HG03558 (cell line): ENCODE data around the gene CFAP300.

Source experiments
- ATAC-seq: cut with Tn5 transposase; IDR thresholded peaks from one replicate; pipeline ENCODE4 v1.9.1; 2021; ENCODE audit warnings: moderate number of reproducible peaks; ENCODE audit not compliant: unreplicated experiment; ENCODE audit errors: extremely low read depth

The CFAP300 gene

DNA sequence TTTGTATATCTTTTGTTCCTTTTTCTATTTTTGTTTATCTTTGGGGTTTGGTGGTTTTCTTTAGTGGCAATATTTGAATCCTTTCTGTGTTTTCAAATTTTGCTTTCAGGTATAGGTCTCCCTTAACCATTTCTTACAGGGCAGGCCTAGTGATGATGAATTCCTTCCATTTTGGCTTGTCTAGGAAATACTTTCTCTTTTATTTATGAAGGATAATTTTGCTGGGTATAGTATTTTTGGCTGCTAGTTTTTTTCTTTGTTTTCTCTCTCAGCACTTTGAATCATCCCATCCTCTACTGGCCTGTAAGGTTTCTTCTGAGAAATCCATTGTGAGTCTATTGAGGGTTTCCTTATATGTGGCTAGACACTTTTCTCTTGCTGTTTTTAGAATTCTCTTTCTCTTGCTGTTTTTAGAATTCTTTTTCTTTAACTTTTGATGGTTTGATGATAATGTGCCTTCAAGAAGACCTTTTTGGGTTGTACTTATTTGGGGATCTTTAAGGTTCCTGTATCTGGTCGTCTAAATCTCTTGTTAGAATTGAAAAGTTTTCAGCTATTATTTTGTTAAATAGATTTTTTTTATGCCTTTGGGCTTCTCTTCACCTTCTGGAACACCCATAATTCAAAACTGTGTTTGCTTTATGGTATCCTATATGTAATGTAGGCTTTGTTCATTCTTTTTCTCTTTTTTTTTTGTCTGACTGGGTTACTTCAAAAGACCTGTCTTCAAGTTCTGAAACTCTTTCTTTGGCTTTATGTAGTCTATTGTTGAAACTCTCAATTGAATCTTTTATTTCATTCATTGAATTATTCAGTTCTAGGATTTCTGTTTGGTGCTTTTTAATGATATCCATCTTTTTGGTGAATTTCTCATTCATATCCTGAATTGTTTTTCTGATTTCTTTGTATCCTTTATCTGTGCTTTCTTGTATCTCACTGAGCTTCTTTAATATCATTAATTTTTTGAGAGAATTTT, 24.5 kb downstream of the CFAP300 start:
- no peak for ATAC-seq

DNA sequence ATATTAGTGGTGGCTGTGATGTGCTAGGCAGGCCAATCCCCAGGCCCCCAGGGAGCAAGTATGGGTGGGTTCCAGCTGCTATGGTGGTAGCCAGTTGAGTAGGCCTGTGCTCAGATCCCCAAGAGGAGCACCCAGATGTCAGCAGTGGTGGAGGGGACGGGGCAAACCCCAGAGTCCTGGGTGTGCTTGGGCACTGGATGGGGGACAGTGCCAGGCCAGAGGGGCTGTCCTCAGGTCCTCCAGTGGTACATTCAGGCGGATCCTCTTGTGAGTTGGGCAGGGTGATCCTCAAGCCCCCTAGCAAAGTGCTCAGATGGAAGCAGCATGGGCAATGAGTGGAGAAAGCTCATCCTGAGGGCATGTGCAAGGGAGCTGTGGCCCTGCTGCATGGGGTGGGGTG, 26.0 kb downstream of the CFAP300 start:
- ATAC-seq, result no peak

DNA sequence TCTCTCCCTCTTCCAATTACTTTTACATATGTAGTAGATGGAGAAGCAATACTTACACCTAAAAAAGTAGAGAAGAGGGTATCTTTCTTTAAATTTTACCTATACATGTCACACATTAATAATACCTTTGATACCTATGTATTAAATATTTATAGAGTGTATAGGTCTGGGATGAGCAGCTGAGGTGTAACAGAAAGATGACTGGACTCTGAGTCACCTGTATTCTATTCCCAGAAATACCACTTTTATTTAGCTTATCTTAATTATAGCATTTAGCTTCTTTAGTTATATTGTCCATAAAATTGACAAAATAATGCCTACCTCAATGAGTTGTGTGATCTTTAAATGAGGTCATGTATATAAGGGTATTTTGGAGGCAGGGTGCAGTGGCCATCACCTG, 32.4 kb downstream of the CFAP300 start:
- ATAC-seq, result no peak

DNA sequence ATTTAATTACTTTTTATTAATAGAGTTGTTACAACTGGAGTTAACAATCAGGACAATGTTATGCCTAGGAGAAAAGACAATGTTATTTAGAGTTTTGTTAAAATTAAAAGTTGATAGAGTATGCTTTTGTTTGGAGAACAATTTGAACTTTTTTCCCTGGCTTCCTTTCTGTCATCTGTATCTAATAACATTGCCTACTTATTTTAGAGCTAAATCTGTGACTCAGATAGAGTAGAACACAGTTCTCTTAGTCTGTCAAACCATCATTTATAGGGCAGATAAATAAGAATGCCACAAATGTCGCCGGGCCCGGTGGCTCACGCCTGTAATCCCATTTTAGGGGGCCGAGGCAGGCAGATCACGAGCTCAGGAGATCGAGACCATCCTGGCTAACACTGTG, 34.1 kb downstream of the CFAP300 start:
- ATAC-seq, result no peak

DNA sequence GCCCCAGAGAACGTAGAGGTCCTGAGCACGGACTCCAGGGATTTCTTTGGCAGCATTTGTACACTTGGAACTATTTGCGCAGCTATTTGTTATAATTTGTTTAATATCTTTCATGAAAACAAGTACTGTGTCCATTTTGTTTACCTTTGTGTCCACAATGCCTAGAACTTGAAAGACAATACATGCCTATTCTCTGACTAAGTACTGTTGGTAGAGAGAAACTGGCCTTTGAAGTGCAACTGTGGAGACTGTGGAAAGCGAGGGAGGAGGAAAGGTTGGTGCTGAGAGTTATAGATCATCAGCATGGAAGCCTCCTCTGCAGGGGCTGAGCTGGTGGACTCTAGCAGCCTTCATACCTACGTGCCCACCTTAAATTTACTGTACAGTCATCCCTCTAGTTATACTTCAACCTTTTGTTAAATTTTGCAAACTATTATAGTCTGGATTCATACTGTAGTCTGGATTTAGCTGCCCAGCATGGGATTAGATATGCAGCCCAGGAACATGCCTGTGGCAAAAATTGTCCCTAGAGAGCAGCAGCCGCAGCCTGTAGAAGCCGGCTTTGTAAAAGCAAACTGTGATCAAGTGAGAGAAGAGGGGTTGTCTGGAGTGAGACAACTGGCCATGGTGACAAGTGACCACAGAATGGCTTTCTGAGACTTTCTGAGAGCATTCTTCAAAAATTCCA, 38.8 kb downstream of the CFAP300 start:
- no peak for ATAC-seq

DNA sequence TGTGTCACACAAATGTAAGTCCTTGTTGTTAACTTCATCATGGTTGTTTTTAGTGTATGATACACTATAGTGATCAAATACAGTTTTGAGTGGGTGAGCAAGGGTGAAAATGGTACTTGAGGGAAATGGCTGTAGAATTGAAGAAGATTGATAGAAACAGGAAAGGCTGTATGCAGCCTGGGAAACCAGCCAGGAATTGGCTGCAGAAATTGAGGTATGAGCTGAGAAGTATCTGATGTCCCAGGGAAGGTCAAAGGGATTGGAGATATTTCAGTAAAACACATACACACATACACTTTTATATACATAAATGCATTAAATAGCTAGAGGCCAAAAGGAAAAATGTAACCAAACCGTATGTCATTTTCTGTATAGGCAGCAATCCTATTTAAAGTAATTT, 49.9 kb downstream of the CFAP300 start:
- ATAC-seq, result no peak

DNA sequence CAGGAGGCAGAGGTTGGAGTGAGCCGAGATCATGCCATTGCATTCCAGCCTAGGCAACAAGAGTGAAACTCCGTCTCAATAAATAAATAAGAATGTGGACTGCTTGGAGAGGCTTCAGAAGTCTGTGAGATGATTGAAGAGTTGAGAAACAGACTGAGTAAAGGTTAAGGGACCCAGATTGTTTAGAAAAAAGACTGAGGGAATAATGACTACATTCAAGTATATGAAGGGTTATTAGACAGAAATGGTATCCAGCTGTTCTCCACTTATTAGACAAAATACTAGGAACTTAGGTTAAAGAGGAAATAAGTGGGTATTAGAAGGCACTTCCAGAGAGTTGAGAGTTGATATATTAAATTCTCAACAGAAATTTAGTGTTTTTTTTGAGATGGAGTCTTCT, 52.5 kb downstream of the CFAP300 start:
- ATAC-seq, result no peak

DNA sequence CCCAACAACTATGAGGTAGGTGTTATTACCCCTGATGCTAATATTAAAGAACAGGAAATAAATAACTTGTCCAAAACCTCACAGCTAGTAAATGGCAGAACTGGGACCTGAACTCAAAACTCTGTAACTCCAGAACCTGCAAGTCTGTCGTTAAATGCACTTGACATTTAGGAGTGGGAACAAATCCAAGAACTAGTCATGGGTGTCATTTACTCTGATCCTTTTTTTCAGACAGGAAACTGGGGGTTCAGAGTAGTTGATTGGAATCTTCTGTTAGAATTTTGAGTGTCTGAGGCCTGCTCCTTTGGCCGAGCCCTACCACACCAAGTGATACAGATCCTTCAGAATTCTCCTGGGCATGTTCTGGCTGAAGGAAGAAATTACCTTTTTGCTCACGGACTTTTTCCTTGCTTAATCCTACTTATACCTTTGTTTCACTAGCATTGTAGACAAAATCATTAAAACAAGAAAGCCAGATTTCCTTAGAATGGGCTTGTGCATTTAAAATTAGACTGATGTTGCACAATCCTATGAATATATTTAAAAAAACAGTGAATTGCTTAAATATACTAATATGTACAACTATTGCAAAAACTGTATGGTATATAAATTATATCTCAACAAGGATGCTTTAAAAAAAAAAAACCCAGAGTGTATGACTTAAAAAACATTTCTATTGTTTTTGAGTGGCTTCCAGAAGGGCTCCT, 61.6 kb downstream of the CFAP300 start:
- ATAC-seq, result no peak

DNA sequence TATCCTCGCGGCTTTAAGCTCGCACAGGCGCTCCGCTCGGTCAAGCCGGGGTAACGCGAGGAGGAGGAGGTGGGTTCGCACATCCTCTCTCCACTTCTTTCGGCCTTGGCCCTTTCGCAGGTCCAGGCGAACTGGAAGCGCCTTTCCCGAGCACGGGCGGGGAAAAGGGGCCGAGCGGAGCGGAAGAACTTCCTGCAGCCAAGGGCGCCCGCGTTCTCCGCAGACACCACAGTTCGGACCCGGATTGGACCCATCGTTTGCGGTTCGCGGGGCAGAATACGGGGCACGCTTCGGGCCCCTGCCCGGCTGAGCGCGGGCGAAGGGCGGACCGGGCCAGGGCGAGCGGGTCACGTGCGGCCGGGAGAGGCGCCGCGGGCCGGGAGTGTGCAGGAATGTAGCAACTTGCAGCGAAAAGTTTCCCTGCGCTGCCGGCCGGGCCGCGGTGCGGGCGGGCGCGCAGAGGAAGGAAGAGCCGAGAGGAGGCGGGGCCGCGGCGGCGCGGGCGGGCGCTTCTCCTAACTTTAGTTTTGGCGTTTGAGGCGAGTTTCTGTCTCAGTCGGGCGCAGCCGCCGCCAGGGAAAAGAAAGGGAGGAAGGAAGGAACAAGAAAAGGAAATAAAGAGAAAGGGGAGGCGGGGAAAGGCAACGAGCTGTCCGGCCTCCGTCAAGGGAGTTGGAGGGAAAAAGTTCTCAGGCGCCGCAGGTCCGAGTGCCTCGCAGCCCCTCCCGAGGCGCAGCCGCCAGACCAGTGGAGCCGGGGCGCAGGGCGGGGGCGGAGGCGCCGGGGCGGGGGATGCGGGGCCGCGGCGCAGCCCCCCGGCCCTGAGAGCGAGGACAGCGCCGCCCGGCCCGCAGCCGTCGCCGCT, 62.9 kb downstream of the CFAP300 start, which contains the start of gene YAP1:
TSS of gene YAP1 (plus strand) at position 552 of the 865 bp plus-strand sequence. CDS start 402 bp downstream, outside the sequence.
- peak; percentile 71 for ATAC-seq

DNA sequence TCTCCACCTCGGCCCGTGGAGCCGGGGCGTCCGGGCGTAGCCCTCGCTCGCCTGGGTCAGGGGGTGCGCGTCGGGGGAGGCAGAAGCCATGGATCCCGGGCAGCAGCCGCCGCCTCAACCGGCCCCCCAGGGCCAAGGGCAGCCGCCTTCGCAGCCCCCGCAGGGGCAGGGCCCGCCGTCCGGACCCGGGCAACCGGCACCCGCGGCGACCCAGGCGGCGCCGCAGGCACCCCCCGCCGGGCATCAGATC, 63.4 kb downstream of the CFAP300 start:
- no peak for ATAC-seq

DNA sequence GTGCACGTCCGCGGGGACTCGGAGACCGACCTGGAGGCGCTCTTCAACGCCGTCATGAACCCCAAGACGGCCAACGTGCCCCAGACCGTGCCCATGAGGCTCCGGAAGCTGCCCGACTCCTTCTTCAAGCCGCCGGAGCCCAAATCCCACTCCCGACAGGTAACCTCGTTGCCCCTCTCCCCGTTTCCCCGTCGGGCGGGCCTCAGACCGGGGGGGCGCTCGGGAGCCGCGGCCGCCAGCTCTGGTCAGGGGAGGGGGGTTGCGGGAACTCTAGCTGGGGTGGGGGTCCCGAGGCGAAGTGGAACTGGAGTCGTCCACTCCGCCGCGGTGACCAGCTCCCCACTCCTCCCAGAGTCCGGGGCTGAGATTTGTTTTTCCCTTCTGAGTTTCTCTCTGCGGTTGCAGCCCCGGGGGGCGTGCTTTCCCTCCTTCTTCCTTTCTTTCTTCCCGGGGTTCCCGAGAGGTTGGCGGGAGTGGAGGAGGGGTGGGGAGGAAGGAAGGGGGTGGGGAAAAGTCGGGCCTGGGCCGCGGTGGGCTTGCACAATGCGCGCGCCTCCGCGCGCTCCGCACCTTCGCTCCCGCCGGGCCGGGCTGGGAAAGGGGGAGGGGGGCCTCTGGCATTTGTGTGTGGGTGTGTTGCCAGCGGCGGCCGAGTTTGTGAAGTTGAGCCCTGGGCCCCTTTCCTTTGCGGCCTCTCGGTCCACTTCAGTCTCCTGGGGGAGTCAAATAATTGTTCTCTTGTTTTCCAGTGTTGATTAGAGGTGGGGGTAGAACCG, 64.0 kb downstream of the CFAP300 start:
- no peak for ATAC-seq

DNA sequence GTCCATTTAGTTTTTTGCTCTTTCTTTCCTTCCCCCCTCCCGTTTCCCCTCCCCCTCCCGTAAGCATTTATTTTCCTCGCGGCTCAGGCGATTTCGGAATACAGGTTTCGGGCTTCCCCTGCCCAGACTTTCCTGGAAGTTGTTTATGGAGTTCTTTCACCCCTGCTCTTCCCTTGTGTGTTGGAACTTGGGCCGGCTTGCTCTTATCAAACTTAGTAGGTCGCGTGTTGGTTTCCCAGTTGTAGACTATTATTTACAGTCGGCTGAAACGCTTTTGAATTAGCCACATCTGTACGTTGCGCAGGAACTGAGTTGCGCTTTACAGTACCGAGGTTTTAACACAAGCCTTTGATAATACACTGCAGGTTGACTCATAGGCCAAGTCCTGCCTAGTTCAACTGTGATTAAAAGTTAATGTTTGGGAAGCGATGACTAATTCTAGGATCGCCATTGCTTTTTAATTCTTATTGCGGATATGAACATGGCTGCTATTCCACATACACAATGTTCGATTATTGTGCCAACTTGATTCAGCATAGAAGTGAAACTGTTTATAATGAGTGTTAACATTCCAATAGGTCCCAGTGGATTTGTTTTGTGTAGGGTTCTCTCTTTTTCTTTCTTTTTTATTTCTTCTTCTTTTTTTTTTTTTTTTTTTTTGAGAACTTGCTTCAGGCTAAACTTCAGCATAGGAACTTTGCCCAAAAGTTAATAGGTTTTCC, 64.7 kb downstream of the CFAP300 start:
- no peak for ATAC-seq

DNA sequence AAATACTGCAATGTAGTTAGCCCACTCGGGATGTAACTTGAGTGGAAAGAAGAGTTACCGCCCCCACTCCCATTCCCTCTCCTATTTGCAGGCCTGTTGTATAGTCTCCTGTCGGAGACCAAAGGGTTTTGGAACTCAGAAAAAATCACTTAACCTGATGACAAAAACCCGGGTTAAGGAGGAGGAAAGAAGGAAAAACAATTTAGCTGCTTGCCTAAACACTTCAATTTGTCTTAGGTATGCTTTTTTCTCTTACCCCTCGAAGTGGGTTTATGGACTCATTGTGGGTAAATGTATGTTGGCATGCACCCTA, 65.2 kb downstream of the CFAP300 start:
- no peak for ATAC-seq

DNA sequence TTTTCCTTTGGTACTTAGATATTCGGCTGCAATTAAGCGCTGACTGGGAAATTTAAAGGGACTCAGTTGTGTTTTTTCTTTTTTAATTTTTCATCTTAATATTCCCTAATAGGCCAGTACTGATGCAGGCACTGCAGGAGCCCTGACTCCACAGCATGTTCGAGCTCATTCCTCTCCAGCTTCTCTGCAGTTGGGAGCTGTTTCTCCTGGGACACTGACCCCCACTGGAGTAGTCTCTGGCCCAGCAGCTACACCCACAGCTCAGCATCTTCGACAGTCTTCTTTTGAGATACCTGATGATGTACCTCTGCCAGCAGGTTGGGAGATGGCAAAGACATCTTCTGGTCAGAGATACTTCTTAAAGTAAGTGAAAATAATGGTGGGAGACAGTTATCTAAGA, 66.8 kb downstream of the CFAP300 start:
- ATAC-seq, result no peak

DNA sequence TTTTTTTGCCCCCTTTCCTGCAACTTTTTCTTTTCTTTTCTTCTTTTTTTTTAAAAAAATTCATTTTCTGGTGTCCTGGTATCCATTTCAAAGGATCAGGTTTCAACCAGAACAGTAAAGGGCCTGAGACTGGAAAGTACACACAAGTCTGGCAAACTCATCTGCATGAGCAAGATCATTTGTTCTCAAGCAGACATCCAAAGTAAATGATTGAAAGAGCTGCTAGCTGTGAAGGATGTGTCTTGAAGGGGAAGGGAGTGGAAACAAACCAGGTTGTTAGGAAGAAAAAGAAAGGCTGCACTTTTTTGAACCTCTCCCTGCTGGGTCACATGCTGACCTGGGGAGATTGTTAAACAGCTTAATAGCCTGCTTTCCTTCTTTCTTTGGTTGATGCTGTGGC, 68.3 kb downstream of the CFAP300 start:
- no peak for ATAC-seq

DNA sequence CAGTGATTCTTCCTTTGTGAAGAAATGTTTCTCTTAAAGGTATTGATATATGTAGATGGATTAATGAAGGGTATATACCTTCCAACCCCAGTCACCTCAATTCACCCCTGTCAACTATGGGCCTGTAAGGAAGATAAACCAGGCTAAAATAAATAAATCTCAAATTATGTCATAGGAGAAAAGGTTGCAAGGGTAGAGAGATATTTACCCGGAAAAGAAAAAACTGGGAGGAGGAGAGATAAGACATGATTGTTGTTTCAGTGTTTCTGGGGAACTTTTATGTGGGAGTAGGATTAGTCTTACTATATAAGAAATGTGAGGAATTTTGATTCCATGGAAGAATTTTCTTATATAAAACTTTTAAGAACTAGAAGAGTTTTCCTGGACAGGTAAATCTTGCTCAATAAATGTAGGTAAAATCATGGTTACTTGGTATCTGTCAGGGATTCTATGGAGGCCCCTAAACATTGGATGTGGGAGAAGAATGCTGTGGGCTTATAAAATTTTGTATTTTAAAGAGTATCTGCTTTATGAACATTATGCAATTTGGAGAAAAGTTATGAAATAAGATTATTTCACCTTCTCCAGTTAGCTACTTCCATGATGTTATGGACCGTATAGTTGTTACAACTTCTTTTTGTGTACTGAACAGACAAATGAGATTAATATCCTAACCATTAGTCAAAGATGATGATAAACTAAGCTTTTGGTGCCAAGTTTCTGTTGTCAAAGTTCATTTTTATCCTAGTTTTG, 69.4 kb downstream of the CFAP300 start:
- ATAC-seq, result no peak

DNA sequence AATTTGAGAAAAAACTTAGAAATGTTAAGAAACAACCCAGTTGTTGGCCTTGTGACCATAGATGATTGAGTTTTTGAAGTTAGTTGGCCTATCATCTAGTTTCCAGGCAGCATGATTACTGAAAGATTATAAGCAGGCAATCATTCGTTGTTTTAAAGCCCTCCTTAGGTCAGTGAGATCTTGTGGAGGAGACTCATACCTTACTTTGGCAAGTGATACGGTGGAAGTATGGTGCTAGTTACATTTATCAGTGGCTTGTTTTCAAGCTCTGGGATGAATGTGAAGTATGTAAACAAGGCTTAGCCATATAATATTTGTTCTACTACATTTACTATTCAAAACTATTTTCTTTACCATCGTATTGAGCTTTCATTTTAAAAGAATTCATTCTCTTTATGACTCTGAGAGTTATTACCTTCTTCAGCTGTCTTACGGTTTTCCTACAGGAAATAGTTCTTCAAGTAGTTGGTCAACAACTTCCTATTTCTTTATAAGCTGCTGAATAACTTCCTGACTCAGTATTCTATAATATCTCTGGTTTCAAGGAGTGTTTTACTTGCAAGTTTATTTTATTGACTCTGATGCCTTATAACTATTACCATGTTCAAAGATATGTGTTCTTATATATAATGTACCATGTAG, 70.4 kb downstream of the CFAP300 start:
- ATAC-seq, result no peak

DNA sequence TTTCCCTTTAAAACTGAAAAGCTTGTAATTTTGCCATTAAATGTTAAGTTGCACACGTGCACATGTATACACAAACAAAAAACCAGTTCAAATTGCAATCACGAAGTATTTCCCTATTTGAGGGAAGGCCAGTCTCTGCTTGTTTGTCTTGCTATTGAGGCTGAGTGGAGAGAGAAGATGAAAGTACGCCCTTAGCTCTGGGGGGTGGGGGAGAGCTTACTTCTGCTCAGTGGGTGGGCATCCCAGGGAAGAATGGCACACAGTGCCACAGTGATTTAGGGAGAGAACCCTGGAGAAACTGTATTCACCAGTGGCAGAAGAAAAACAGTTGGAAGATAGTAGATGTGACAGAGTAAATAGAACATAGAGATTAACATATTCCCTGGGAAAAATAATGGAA, 71.7 kb downstream of the CFAP300 start:
- ATAC-seq, result no peak
